Right lobe of liver (tissue), 4 donors: ENCODE results near the gene HYAL3.

Experiments used
- CTCF ChIP-seq, 4 donors: fragments of 200-600 bp in 3 of 4; fragments of 450-650 bp in 1 of 4; IDR thresholded peaks; one replicate each; pipeline versions ENCODE4 v1.5.1 to v1.8.0; 2016 to 2022; ENCODE audit warnings: antibody characterized with exemption in 4 of 4, mild to moderate bottlenecking in 2 of 4
- POLR2A ChIP-seq: fragments of 450-650 bp; IDR thresholded peaks from one replicate; pipeline ENCODE4 v1.6.1; 2017; ENCODE audit warnings: antibody characterized with exemption, mild to moderate bottlenecking
- donor health status: DM: no; HTN: no; CAD: no.
- donor health status: DM: no; HTN: no; CAD: no.
- donor health status: DM: no; HTN: yes; CAD: no.

- TF ChIP-seq POLR2A = no peak
- TF ChIP-seq CTCF (IDR thresholded peaks at IDR 0.05) = no peak
These were observed 53.9 kb downstream of the HYAL3 start for GRCh38 chr3:50245251-50245745.
